Pancreas (tissue), 10 donors: ENCODE measurements around the gene LDLRAD4. TPM values are rescaled to one million over a fixed set of nuclear protein-coding genes. Genes with fewer than 3 reads are reported as not detected.
A peak's percentile ranks its signal among the peaks of the same experiment; 100 is the strongest.

ENCODE experiments used
- ATAC-seq, 4 donors: fragments of 200-7000 bp; cut with Tn5 transposase; one replicate each; pipeline versions ENCODE4 v1.8.0 to v1.9.1; 2020; ENCODE audit warnings: mild to moderate bottlenecking in 4 of 4, moderate library complexity in 4 of 4
- DNase-seq, 6 donors: peaks; one replicate each; pipeline ENCODE4 v3.0.0-alpha.2; 2020
- FAIRE-seq: peaks from 2 replicates; lab custom pipeline; 2012; peaks lifted over from hg19 to GRCh38; lab: Jason Lieb, UNC
- H3K27ac ChIP-seq, 4 donors: fragments of 200-600 bp; sonication (generic); 1 replicate in 3 of 4; 2 replicates in 1 of 4; pipeline versions ENCODE4 v1.5.0 to v1.8.0; 2020
- H3K27me3 ChIP-seq, 4 donors: fragments of 200-600 bp; one replicate each; pipeline ENCODE4 v1.8.0; 2021
- H3K36me3 ChIP-seq, 3 donors: fragments of 200-600 bp; sonication (generic) in 1 of 3; one replicate each; pipeline versions ENCODE4 v1.5.0 to v1.8.0; 2020 to 2021
- H3K4me1 ChIP-seq, 3 donors: fragments of 200-600 bp; one replicate each; pipeline ENCODE4 v1.8.0; 2021
- H3K4me3 ChIP-seq, 4 donors: fragments of 200-600 bp; sonication (generic) in 2 of 4; one replicate each; pipeline versions ENCODE4 v1.5.0 to v1.8.0; 2020 to 2021
- H3K9me3 ChIP-seq, 4 donors: fragments of 200-600 bp; one replicate each; pipeline ENCODE4 v1.8.0; 2021
- CTCF ChIP-seq, 4 donors: fragments of 200-600 bp; sonication (generic) in 3 of 4; IDR thresholded peaks; one replicate each; pipeline versions ENCODE4 v1.5.0 to v1.8.0; 2021; ENCODE audit warnings: antibody characterized with exemption in 4 of 4
- WGBS, 2 donors: extraction: QIAGEN DNeasy Blood & Tissue Kit; methylation state at CpG; one replicate each; pipeline ENCODE4 v1.1.7; 2013; 5-methylcytosine and 5-hydroxymethylcytosine counted together
- intact Hi-C, 3 donors: fragments of 100-400 bp; cut with DNase I; formaldehyde crosslinking; loops; one replicate each; pipeline versions ENCODE4 v1.11.1 to v1.14.2; 2022
- polyA plus RNA-seq, 2 donors: library from polyadenylated mRNA; stranded (reverse); fragments of 200-250 nt; gene quantifications; one replicate each; pipeline ENCODE4 v1.2.3, GENCODE V29; 2013
- total RNA-seq, 6 donors: library from RNA; stranded (reverse); fragmentation: NEBNext Ultra II Directional in 4 of 6; extraction: Animal tissue kit (Norgen Biotek cat#: 25700) in 4 of 6; gene quantifications; one replicate each; pipeline versions ENCODE4 v1.2.1 to v1.2.4, GENCODE V29; 2021 to 2023
- donor health status: healthy with polysubstance abuse.
- donor health status: DM: no; HTN: no; CAD: no; lungs with moderate emphysema.
- donor health status: DM: no; HTN: no; CAD: no.
- donor health status: control.
- donor health status: control.
- donor health status: Bipolar disorder and iron deficiency.
- donor health status: DM: yes; HTN: yes; CAD: no.
- donor health status: DM: no; HTN: no; CAD: no.
- donor health status: DM: no; HTN: no; CAD: no.
- donor health status: DM: yes; HTN: yes; CAD: no.

The LDLRAD4 gene
- total and polyA plus RNA-seq, 8 donors = 2.5 to 21.8 (median 5.7) TPM

- ATAC-seq (no peak), DNase-seq (peak in 1 of 6 donors; percentile 4), FAIRE-seq (no peak)
- intact Hi-C loops = no loop called here
- 85 to 86% methylated on average over 5 of the region's 5 CpGs for WGBS, 2 donors
- Histone ChIP-seq H3K9me3 (no peaks in the 10 kb centered on the region), H3K27me3 (no peaks in the 10 kb centered on the region), H3K4me3 (no peak overlapping the region), H3K4me1 (no peaks in the 10 kb centered on the region), H3K36me3 (no peaks in the 10 kb centered on the region), H3K27ac (no peak overlapping the region)
- TF ChIP-seq CTCF (IDR thresholded peaks at IDR 0.05) = no peak
Measured at GRCh38 chr18:13520741-13521140, 302.2 kb downstream of the LDLRAD4 start.

DNA sequence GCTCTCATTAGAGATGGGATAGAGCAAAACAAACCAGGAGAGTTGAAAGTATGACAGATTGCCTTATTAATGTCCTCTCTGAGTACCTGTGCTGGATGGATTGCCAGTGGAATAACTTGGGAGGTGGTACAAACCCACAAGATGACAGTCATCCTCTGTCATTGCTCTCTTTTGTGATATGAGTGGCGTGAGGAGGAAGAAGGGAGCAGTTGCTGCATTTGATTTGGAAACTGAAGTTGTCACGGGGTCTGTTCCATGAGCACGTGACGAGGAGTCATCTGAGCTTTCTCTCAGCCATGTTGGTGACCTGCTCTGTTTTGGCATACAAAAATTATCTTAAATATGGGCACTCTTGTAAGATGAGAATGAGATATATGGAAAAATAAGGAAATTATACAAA, 302.9 kb downstream of the LDLRAD4 start:
- no peaks in the 10 kb centered on the region for H3K36me3 ChIP-seq
- no peak overlapping the region for H3K4me3 ChIP-seq
- H3K4me1 ChIP-seq = no peaks in the 10 kb centered on the region
- no peak overlapping the region for H3K27ac ChIP-seq
- no peaks in the 10 kb centered on the region for H3K27me3 ChIP-seq
- no peaks in the 10 kb centered on the region for H3K9me3 ChIP-seq
- 78 to 89% methylated on average over 4 of the region's 4 CpGs for WGBS, 2 donors
- intact Hi-C loops = no loop called here
- peak in 1 of 6 donors; percentile 5 for DNase-seq
- no peak for ATAC-seq
- TF ChIP-seq CTCF (IDR thresholded peaks at IDR 0.05) = no peak
- no peak for FAIRE-seq

DNA sequence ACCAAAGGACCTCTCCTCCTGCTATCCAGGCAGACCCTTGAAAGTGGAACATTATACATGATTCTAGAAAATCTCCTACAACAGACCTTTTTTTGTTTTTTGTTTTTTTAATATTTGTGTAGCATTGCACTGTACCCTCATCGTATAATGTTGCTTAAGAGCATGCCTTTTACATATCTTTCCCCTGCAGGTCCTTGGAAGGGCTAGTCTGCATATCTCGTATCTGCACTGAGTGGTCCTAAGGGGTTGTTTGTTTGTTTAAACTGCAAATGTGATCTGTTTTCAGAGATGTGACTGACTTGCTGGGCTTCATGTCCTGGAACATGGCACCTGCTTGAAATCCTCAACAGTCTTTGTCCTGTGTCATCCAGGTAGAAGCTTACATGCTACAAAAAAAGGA, 303.7 kb downstream of the LDLRAD4 start:
- no peak overlapping the region for H3K27ac ChIP-seq
- no peaks in the 10 kb centered on the region for H3K27me3 ChIP-seq
- DNase-seq (no peak), ATAC-seq (no peak), FAIRE-seq (no peak)
- intact Hi-C loops = no loop called here
- 85 to 86% methylated on average over 2 of the region's 2 CpGs for WGBS, 2 donors
- TF ChIP-seq CTCF (IDR thresholded peaks at IDR 0.05) = no peak
- no peaks in the 10 kb centered on the region for H3K36me3 ChIP-seq
- H3K4me1 ChIP-seq = no peaks in the 10 kb centered on the region
- H3K9me3 ChIP-seq = no peaks in the 10 kb centered on the region
- H3K4me3 ChIP-seq = no peak overlapping the region

DNA sequence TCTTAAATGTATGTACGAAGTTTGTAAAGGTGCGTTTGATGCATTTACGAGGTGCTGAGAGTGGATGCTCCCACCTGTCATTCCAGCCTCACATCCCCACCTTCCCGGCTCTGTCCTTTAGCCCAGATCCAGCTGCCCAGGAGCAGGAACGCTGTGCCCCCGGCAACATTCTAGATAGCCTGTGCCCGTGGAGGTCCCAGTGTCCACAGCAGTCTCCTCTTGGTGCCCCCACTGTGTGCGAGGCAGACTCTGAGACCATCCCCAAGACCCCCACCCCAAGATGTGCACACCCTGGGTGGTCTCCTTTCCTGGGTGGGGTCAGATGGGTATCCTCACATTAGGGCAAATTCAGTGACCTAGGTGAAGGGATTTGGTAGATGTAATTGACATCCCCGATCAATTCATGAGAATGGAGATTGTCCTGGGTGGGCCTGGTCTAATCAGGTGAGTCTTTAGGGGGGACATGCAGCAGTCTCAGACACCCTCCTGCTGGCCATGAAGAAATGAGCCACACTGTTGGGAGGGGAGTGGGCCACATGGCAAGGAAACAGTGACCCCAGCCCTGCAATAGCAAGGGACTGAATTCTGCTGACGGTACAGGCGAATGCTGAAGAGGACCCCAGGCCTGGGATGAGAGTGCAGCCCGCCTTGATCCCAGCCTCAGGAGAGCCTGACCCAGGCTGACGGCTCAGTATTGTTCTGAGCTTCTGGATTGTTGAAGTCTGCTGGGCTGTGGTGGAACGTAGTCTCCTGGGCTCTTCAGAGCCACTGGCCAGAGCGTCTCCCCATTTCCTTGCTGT, 304.5 kb downstream of the LDLRAD4 start:
- peak in 1 of 6 donors; percentile 10 for DNase-seq
- TF ChIP-seq CTCF (IDR thresholded peaks at IDR 0.05) = no peak
- H3K27me3 ChIP-seq = no peaks in the 10 kb centered on the region
- 77 to 80% methylated on average over 15 of the region's 15 CpGs for WGBS, 2 donors
- no peaks in the 10 kb centered on the region for H3K4me1 ChIP-seq
- intact Hi-C loops = no loop called here
- H3K36me3 ChIP-seq = no peaks in the 10 kb centered on the region
- H3K9me3 ChIP-seq = no peaks in the 10 kb centered on the region
- H3K27ac ChIP-seq = no peak overlapping the region
- no peak overlapping the region for H3K4me3 ChIP-seq
- ATAC-seq = no peak
- FAIRE-seq = no peak

- H3K4me1 ChIP-seq = no peaks in the 10 kb centered on the region
- H3K27ac ChIP-seq = no peak overlapping the region
- intact Hi-C loops = no loop called here
- DNase-seq = no peak
- ATAC-seq = no peak
- no peak for FAIRE-seq
- H3K4me3 ChIP-seq = no peak overlapping the region
- TF ChIP-seq CTCF (IDR thresholded peaks at IDR 0.05) = no peak
- 74 to 82% methylated on average over 5 of the region's 5 CpGs for WGBS, 2 donors
- H3K36me3 ChIP-seq = no peaks in the 10 kb centered on the region
- no peaks in the 10 kb centered on the region for H3K9me3 ChIP-seq
- H3K27me3 ChIP-seq = no peaks in the 10 kb centered on the region
Measured at GRCh38 chr18:13524054-13524453, 305.5 kb downstream of the LDLRAD4 start.
